Amniotic epithelial cell (primary cell): ENCODE data around the gene DDX41.
"Not testable (repeated sequence)": the region's sequence is repeated elsewhere in the genome, so short reads cannot be mapped to it uniquely, and the experiment has no call there.

Source experiments
- DNase-seq: peaks from one replicate; pipeline ENCODE4 v3.0.0-alpha.2; 2010; ENCODE audit warnings: low read depth

The DDX41 gene

GRCh38 chr5:177498013-177498787 lies 18.6 kb downstream of the DDX41 start:
- DNase-seq: no peak

- DNase-seq: peak; percentile 95
These were observed 19.3 kb downstream of the DDX41 start, which contains the start of gene PDLIM7 for GRCh38 chr5:177497292-177498012. PDLIM7 (minus strand) TSS chr5:177497604; CDS start chr5:177496512, 1,092 bp downstream.

- peak; percentile 91 for DNase-seq
These were observed 20.0 kb downstream of the DDX41 start for GRCh38 chr5:177496727-177497291.

GRCh38 chr5:177496070-177496726 lies 20.6 kb downstream of the DDX41 start:
- peak; percentile 70 for DNase-seq

- peak; percentile 96 for DNase-seq
These were observed 21.3 kb downstream of the DDX41 start for GRCh38 chr5:177495243-177496060.

GRCh38 chr5:177494346-177495195 lies 22.2 kb downstream of the DDX41 start:
- DNase-seq: peak; percentile 87

GRCh38 chr5:177493795-177494345 lies 22.9 kb downstream of the DDX41 start:
- DNase-seq: no peak

GRCh38 chr5:177492841-177493240 lies 23.9 kb downstream of the DDX41 start:
- no peak for DNase-seq

- DNase-seq: no peak
These were observed 24.6 kb downstream of the DDX41 start for GRCh38 chr5:177491983-177492746.

GRCh38 chr5:177491429-177491945 lies 25.3 kb downstream of the DDX41 start:
- no peak for DNase-seq

- no peak for DNase-seq
These were observed 25.8 kb downstream of the DDX41 start for GRCh38 chr5:177490992-177491391.

- DNase-seq: no peak
These were observed 26.3 kb downstream of the DDX41 start for GRCh38 chr5:177490311-177490991.

GRCh38 chr5:177489119-177489716 lies 27.5 kb downstream of the DDX41 start:
- DNase-seq: no peak

- DNase-seq: no peak
These were observed 28.8 kb downstream of the DDX41 start for GRCh38 chr5:177487975-177488374.

- DNase-seq: no peak
These were observed 29.6 kb downstream of the DDX41 start for GRCh38 chr5:177487144-177487543.

GRCh38 chr5:177486256-177486655 lies 30.5 kb downstream of the DDX41 start:
- no peak for DNase-seq

GRCh38 chr5:177485753-177486152 lies 31.0 kb downstream of the DDX41 start:
- DNase-seq: not testable (repeated sequence)

- DNase-seq: no peak
These were observed 31.7 kb downstream of the DDX41 start for GRCh38 chr5:177484902-177485549.
